GM23338 (cell line): ENCODE data around the gene NECAP2.
"Not testable (repeated sequence)": the region's sequence is repeated elsewhere in the genome, so short reads cannot be mapped to it uniquely, and the experiment has no call there.

Experiments
- CREB1 ChIP-seq: fragments of 250-450 bp; sonication (Bioruptor Pico); IDR thresholded peaks from 2 replicates; pipeline ENCODE4 v1.5.0; 2020; ENCODE audit warnings: low read depth, mild to moderate bottlenecking, moderate library complexity
- CTCF ChIP-seq, 2 experiments: fragments of 200-600 bp in 1 of 2; sonication (generic) in 1 of 2; conservative IDR thresholded peaks; 2 replicates each; pipeline versions ENCODE4 v1.5.1 to v1.6.1; 2016 to 2017; ENCODE audit warnings: antibody characterized with exemption in 2 of 2, low read depth in 2 of 2, mild to moderate bottlenecking in 2 of 2, moderate library complexity in 1 of 2
- ETS1 ChIP-seq: IDR thresholded peaks from 2 replicates; pipeline ENCODE4 v1.6.1; 2016; ENCODE audit warnings: antibody characterized with exemption
- EZH2 ChIP-seq: fragments of 200-600 bp; sonication (generic); IDR thresholded peaks from one replicate; pipeline ENCODE4 v1.8.0; 2017; ENCODE audit warnings: antibody characterized with exemption, mild to moderate bottlenecking, low read depth; ENCODE audit not compliant: unreplicated experiment
- EZH2phosphoT487 ChIP-seq: fragments of 200-600 bp; sonication (generic); IDR thresholded peaks from one replicate; pipeline ENCODE4 v1.8.1; 2018; ENCODE audit warnings: antibody characterized with exemption; ENCODE audit not compliant: unreplicated experiment
- JUNB ChIP-seq: IDR thresholded peaks from one replicate; pipeline ENCODE4 v1.6.1; 2016; ENCODE audit warnings: antibody characterized with exemption; ENCODE audit not compliant: unreplicated experiment
- NANOG ChIP-seq: IDR thresholded peaks from 2 replicates; pipeline ENCODE4 v1.6.1; 2016; ENCODE audit warnings: antibody characterized with exemption, borderline replicate concordance
- POLR2AphosphoS5 ChIP-seq: IDR thresholded peaks from 2 replicates; pipeline ENCODE4 v1.6.1; 2016; ENCODE audit warnings: antibody characterized with exemption, low read depth
- REST ChIP-seq: IDR thresholded peaks from one replicate; pipeline ENCODE4 v1.6.1; 2018; ENCODE audit warnings: antibody characterized with exemption; ENCODE audit not compliant: unreplicated experiment
- STAT1 ChIP-seq: IDR thresholded peaks from one replicate; pipeline ENCODE4 v1.6.1; 2016; ENCODE audit warnings: antibody characterized with exemption; ENCODE audit not compliant: unreplicated experiment
- ZNF114 ChIP-seq: fragments of 250-450 bp; sonication (Bioruptor Pico); IDR thresholded peaks from 2 replicates; pipeline ENCODE4 v1.5.0; 2020; ENCODE audit warnings: mild to moderate bottlenecking, moderate library complexity

- not testable (repeated sequence) for TF ChIP-seq POLR2AphosphoS5; CTCF (conservative IDR thresholded peaks at IDR 0.05; ENCODE audit: low read depth in 2 of 2); EZH2; REST; JUNB; ETS1; CREB1 (CRISPR knock-in tag); EZH2phosphoT487; NANOG; STAT1; ZNF114 (CRISPR knock-in tag)
Observed at GRCh38 chr1:16492937-16493336, 52.4 kb downstream of the NECAP2 start.
